GM12878 (cell line): ENCODE measurements around the gene NOS3. TPM values are rescaled to one million over a fixed set of nuclear protein-coding genes. Genes with fewer than 3 reads are reported as not detected.

Source experiments
- ATAC-seq: fragments of 200-7000 bp; cut with Tn5 transposase; 3 replicates; pipeline ENCODE4 v1.9.1; 2020; ENCODE audit warnings: mild to moderate bottlenecking, moderate library complexity
- BruUV-seq: library from RNA; stranded (reverse); fragments of 400-500 nt; replicated peaks from 2 replicates; lab custom pipeline; 2021; lab: Mats Ljungman, UMichigan
- CTCF ChIA-PET: fragments of 300-600 bp; sonication (Branson Sonifier 250); formaldehyde crosslinking; extraction: SDS; loops from one replicate; lab custom pipeline; 2021; ENCODE audit warnings: inconsistent platforms; lab: Yijun Ruan, JAX
- POLR2A ChIA-PET: fragments of 350-600 bp; formaldehyde crosslinking; extraction: SDS; loops from one replicate; lab custom pipeline; 2021; ENCODE audit warnings: inconsistent platforms; lab: Charles Lee
- RAD21 ChIA-PET: fragments of 300-600 bp; sonication (Branson Sonifier 250); formaldehyde crosslinking; loops from one replicate; lab custom pipeline; 2023; ENCODE audit warnings: antibody characterized with exemption; ENCODE audit not compliant: unreplicated experiment; lab: Charles Lee
- SMC1A ChIA-PET: fragments of 300-600 bp; sonication (Branson Sonifier 250); formaldehyde crosslinking; loops from one replicate; lab custom pipeline; 2023; ENCODE audit not compliant: unreplicated experiment, uncharacterized antibody; lab: Charles Lee
- DNase-seq: peaks from one replicate; pipeline ENCODE4 v3.0.0-alpha.2; 2011; ENCODE audit warnings: low read depth, low spot score
- FAIRE-seq: peaks from 3 replicates; lab custom pipeline; 2011; peaks lifted over from hg19 to GRCh38; lab: Jason Lieb, UNC
- H2AFZ ChIP-seq: 2 replicates; pipeline ENCODE4 v1.6.0; 2011; ENCODE audit warnings: low read depth, low read length, control low read depth; ENCODE audit not compliant: control insufficient read depth
- H3K27ac ChIP-seq: 2 replicates; pipeline ENCODE4 v1.5.1; 2011; ENCODE audit warnings: control low read depth; ENCODE audit not compliant: control insufficient read depth, insufficient read depth
- H3K27me3 ChIP-seq, 2 experiments: replicated peaks in 1 of 2; 2 replicates each; pipeline versions ENCODE4 v1.6.0 to v1.6.1; 2011; ENCODE audit warnings: low read length in 1 of 2; ENCODE audit not compliant: control insufficient read depth in 2 of 2, insufficient read depth in 2 of 2
- H3K36me3 ChIP-seq, 2 experiments: 2 replicates each; pipeline ENCODE4 v1.5.1; 2011; ENCODE audit warnings: low read length in 1 of 2; ENCODE audit not compliant: control insufficient read depth in 2 of 2, insufficient read depth in 2 of 2
- H3K4me1 ChIP-seq: 2 replicates; pipeline ENCODE4 v1.6.1; 2011; ENCODE audit warnings: mild to moderate bottlenecking, low read length, moderate library complexity, mixed read lengths; ENCODE audit not compliant: control insufficient read depth, insufficient read depth
- H3K4me2 ChIP-seq: 2 replicates; pipeline ENCODE4 v1.6.0; 2011; ENCODE audit warnings: control low read depth; ENCODE audit not compliant: control insufficient read depth, insufficient read depth
- H3K4me3 ChIP-seq: fragments of 200-600 bp; sonication (generic); 2 replicates; pipeline ENCODE4 v1.5.1; 2016
- H3K79me2 ChIP-seq: 2 replicates; pipeline ENCODE4 v1.6.0; 2011; ENCODE audit warnings: low read length; ENCODE audit not compliant: control insufficient read depth, insufficient read depth
- H3K9ac ChIP-seq: 2 replicates; pipeline ENCODE4 v1.8.0; 2011; ENCODE audit warnings: low read length, control low read depth, mixed read lengths; ENCODE audit not compliant: control insufficient read depth, insufficient read depth
- H3K9me3 ChIP-seq: replicated peaks from 3 replicates; pipeline ENCODE4 v1.5.1; 2011; ENCODE audit warnings: mild to moderate bottlenecking, low read length; ENCODE audit not compliant: control insufficient read depth, insufficient read depth
- H4K20me1 ChIP-seq: 2 replicates; pipeline ENCODE4 v1.6.0; 2011; ENCODE audit not compliant: control insufficient read depth, insufficient read depth
- MLLT1 ChIP-seq: fragments of 450-650 bp; IDR thresholded peaks from 2 replicates; pipeline ENCODE4 v1.6.1; 2016; ENCODE audit warnings: mild to moderate bottlenecking
- YBX1 ChIP-seq: fragments of 450-650 bp; IDR thresholded peaks from 2 replicates; pipeline ENCODE4 v1.6.1; 2016; ENCODE audit warnings: antibody characterized with exemption
- ZNF217 ChIP-seq: fragments of 450-650 bp; IDR thresholded peaks from 2 replicates; pipeline ENCODE4 v1.6.1; 2017; ENCODE audit warnings: antibody characterized with exemption, mild to moderate bottlenecking
- ZZZ3 ChIP-seq: IDR thresholded peaks from 2 replicates; pipeline ENCODE4 v1.6.1; 2011; ENCODE audit warnings: low read depth; ENCODE audit not compliant: control insufficient read depth, insufficient read length
- WGBS: methylation state at CpG from one replicate; pipeline ENCODE4 v1.1.6; 2016; ENCODE audit warnings: low lambda C conversion rate; ENCODE audit not compliant: insufficient replicate concordance, insufficient coverage; ENCODE audit errors: missing lambda C conversion rate; 5-methylcytosine and 5-hydroxymethylcytosine counted together
- in situ Hi-C: fragments of 300-500 bp; cut with MboI; formaldehyde crosslinking; loops from 9 replicates; pipeline ENCODE4 v1.14.3; 2018; ENCODE audit warnings: mixed read lengths
- intact Hi-C: fragments of 100-400 bp; cut with micrococcal nuclease; formaldehyde crosslinking; loops from one replicate; pipeline ENCODE4 v1.14.2; 2022; ENCODE audit not compliant: unreplicated experiment
- polyA plus RNA-seq, 11 experiments: library from polyadenylated mRNA; depleted of rRNA in 4 of 11; unstranded in 6 of 11; stranded (reverse) in 5 of 11; fragments of >200 nt; fragmentation: Nextera tagmentation in 4 of 11; fragmentation: Illumina TruSeq in 1 of 11; extraction: Ambion mirVana in 4 of 11; extraction: Trizol in 1 of 11; gene quantifications; 1 replicate in 1 of 11; 2 replicates in 10 of 11; pipeline versions ENCODE4 v1.2.1 to v1.2.3, GENCODE V29; 2011 to 2016; ENCODE audit warnings: inconsistent platforms in 2 of 11, missing spikeins in 2 of 11, low read depth in 1 of 11
- total RNA-seq, 4 experiments: library from RNA; depleted of rRNA in 3 of 4; stranded (reverse); fragments of >200 nt in 3 of 4; fragmentation: Illumina TruSeq in 1 of 4; extraction: Trizol in 1 of 4; gene quantifications; 2 replicates each; pipeline versions ENCODE4 v1.2.1 to v1.2.3, GENCODE V29; 2013 to 2021

The NOS3 gene
- total and polyA plus RNA-seq, 10 of the 15 experiments (the other 5 are each of a cell fraction or from before 2014, with no cell fraction given), result 0.06 to 0.92 (median 0.30) TPM; not detected in 3

GRCh38 chr7:151028948-151029501 lies 38.2 kb downstream of the NOS3 start:
- RAD21 ChIA-PET, result interaction anchor here (1.2 to 1.5 kb wide), 3 partner anchors 56 to 79 kb away, joined by 3 to 10 read pairs (median 4); no protein-coding TSS in a partner anchor
- TF ChIP-seq ZNF217, result 0 out of 2 replicates have a peak, but pooled peaks have one; percentile 29
- TF ChIP-seq MLLT1, result peak; percentile 98
- no peak for TF ChIP-seq ZZZ3
- TF ChIP-seq YBX1, result no peak
- Histone ChIP-seq H3K4me1 (peaks cover 4% of the 10 kb centered on the region), H3K36me3 (peaks cover 0 to 3% of the 10 kb centered on the region in 2 experiments; a peak in 1 of 4 replicates), H3K9ac (peak overlapping the region; percentile 42), H3K9me3 (no peaks in the 10 kb centered on the region), H3K27me3 (no peaks in the 10 kb centered on the region; a peak in 1 of 4 replicates), H3K4me3 (peak overlapping the region; percentile 81), H3K4me2 (peak overlapping the region; percentile 70), H3K27ac (peak overlapping the region; percentile 47; the same call in 1 of the 2 replicates), H3K79me2 (no peaks in the 10 kb centered on the region; the same call in 1 of the 2 replicates), H2AFZ (peak overlapping the region; percentile 90; the same call in 1 of the 2 replicates), H4K20me1 (no peaks in the 10 kb centered on the region)
- BruUV-seq, result no TSS peak
- WGBS, result 81% methylated on average over 16 of the region's 17 CpGs
- ATAC-seq (no peak), DNase-seq (no peak), FAIRE-seq (no peak)
- intact Hi-C loops, result loop anchor here (1.0 to 2.0 kb wide), 3 partner anchors 29 to 82 kb away; partner anchors contain the start of gene TMUB1
- in situ Hi-C loops, result no loop called here
- SMC1A ChIA-PET, result interaction anchor here (0.8 to 2.3 kb wide), 6 partner anchors 11 to 198 kb away, joined by 3 to 16 read pairs (median 4); partner anchors contain the start of genes ABCF2 and AGAP3
- POLR2A ChIA-PET, result interaction anchor here (0.6 to 2.4 kb wide), 4 partner anchors 21 to 80 kb away, joined by 3 to 14 read pairs (median 4); partner anchors contain the start of genes FASTK and TMUB1
- CTCF ChIA-PET, result interaction anchor here (0.8 to 6.0 kb wide), 12 partner anchors 10 to 215 kb away, joined by 3 to 35 read pairs (median 4); partner anchors contain the start of gene ABCF2
